Activated CD4-positive, alpha-beta T cell treated with anti-CD3 and anti-CD28 coated beads, Interleukin-2, Interleukin-4, amounts not matched to agents 100 ng/mL and 50 ng/mL, durations not matched to agents 16 hours and 8 hours (primary cell): ENCODE data around the gene CUEDC2.
"Not testable (repeated sequence)": the region's sequence is repeated elsewhere in the genome, so short reads cannot be mapped to it uniquely, and the experiment has no call there.

Source experiments
- DNase-seq: peaks from one replicate; pipeline ENCODE4 v3.0.0-alpha.2; 2020; ENCODE audit warnings: low spot score

CUEDC2 gene

DNA sequence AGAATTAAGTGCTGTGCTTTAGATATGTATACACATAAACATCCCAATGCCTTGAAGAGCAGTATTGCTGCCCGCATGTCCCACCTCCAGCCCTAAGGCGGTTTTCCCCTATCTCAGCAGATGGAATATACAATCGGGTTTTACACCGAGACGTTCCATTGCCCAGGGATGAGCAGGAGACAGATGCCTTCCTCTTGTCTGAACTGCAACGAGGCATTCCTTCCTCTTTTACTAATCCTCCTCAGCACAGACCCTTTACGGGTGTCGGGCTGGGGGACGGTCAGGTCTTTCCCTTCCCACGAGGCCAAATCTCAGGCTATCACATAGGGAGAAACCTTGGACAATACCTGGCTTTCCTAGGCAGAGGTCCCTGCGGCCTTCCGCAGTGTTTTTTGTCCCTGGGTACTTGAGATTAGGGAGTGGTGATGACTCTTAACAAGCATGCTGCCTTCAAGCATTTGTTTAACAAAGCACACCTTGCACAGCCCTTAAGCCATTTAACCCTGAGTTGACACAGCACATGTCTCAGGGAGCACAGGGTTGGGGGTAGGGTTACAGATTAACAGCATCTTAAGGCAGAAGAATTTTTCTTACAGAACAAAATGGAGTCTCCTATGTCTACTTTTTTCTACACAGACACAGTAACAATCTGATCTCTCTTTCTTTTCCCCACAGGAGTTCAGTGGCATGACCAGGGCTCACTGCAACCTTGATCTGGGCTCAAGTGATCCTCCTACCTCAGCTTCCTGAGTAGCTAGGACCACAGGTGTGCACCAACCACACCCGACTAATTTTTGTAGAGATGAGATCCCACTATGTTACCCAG, 22.5 kb upstream of the CUEDC2 start:
- DNase-seq = not testable (repeated sequence)

DNA sequence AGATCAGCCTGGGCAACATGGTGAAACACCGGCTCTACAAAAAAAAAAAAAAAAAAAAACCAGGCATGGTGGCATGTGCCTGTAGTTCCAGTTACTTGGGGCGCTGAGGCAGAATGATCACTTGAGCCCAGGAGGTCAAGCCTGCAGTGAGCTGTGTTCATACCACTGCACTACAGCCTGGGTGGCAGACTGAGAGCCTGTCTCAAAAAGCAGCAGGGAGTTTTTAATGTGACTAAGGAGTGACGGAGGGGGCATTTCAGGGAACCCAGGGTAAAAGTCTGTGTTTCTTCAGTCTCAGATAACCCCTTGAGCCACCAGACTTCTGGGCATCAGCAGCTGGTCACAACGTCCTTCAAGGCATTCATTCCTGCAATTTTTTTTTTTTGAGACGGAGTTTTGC, 21.1 kb upstream of the CUEDC2 start:
- no peak for DNase-seq

DNA sequence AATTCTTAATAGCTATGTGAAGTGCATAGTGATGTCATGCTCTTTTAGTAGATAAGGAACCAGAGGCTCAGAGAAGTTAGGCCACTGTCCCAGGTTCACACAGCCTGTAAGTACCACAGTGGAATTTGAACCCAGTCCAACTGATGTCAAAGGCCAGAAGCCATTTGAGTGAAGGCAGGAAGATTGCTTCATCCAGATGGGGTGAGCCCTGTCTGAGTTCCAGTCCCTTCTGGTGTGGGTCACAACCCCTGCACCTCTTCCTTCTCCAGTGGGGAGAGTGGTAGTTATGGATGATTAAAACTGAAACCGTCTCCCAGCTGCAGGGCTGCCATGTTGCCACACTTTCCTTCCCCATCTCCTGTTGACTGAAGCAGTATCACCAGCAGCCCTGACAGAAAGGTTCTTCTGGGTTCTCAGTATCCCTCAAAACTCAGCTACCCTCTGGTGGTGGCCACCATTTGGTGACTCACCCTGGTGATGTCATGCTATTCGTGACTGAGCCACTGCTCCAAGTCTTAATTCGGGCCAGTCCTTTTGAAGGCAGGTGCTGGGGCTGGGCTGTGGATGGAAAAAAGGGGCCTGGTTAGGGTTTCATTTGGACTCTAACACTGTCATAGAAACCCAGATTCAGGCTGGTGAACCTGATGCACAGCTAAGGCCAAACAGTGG, 20.4 kb upstream of the CUEDC2 start:
- DNase-seq = peak; percentile 83

DNA sequence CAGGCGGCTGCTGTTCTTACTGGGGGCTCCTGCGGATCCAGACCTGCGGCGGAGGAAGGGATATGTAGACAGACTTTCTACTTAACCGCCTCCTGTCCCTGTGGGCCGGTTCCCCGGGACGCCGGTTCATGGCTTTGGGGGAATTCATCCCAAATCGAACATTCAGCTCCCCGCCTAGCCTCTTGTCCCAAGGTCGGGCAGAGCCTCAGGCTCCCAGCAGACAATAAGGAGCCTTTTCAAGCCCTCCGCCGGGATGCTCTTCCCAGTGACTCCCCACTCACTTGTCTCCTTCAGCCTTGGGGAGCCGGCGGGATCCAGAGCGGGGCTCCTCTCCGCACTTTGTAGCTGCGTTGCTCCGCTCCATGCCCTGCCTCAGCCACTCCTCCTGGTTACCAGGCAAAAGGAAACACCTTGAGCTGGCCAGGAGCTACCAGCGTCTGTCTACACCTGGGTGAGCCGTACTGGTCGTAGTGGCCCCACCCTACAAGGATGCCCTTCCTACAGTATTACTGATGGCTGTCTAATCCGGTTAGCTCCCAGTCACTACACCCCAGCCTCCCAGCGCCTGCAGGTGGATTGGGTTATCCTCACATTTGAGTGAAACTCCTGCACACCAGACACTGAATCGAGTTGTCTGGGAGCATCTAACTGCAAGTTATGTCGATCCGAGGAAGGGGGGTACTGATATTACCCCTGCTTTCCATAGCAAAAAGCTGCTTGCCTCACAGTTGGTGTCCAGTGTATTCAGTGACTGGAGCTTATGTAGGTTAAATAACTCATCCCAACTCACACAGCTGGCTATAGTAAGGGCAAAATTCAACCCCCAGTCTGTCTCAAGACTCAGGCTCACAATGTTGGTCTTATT, 19.0 kb upstream of the CUEDC2 start, which contains the start of gene C10orf95:
Gene C10orf95, minus strand, starts transcription at position 439 of the 865 bp plus-strand sequence. CDS start 450 bp downstream, outside the sequence.
- peak; percentile 10 for DNase-seq

DNA sequence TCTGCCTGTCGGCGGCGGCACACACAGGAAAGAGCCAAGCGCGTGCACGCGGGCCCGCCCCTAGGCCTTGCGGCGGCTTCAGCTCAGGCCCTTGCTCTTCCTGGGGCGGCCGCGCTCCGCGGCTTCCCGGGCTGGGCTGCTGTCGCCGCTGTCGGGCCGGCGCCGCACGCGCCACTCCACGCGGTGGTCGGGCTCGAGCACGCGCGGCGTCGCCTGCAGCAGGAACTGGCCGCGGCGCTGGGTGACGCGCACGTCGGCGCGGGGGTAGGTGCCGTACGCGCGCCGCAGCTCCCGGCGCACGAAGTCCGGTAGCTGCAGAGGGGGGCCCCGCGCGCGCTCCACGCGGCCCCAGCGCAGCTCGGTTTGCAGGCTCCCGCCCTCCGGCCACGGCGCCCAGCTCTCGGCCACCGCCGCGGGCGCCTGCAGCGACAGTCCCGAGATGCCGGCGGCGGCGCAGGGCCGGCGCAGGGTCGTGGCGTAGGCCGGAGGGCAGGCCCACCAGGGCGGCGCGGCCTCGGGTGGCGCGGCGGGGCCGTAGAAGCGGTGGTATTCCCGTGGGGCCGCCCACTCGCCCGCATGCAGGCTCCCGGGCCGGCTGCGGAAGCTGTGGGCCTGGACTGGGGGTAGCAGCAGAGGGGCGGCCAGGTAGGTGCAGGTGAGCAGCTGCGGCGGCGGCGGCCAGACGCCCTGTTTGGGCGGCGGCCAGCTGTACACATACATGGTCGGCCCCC, 18.2 kb upstream of the CUEDC2 start:
- peak; percentile 88 for DNase-seq

DNA sequence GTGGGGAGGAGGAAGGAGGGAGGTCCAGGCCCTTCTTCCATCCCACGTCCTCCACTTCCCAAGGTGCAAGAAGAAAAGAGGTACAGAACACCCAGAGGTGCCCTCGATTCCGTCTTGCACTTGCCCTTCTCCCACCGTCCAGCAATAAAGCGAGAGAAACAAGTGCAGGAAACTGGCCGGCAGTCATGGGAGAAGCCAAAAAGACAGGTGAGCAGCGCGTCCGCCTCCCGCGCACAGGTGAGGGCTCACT, 17.7 kb upstream of the CUEDC2 start:
- DNase-seq = no peak

DNA sequence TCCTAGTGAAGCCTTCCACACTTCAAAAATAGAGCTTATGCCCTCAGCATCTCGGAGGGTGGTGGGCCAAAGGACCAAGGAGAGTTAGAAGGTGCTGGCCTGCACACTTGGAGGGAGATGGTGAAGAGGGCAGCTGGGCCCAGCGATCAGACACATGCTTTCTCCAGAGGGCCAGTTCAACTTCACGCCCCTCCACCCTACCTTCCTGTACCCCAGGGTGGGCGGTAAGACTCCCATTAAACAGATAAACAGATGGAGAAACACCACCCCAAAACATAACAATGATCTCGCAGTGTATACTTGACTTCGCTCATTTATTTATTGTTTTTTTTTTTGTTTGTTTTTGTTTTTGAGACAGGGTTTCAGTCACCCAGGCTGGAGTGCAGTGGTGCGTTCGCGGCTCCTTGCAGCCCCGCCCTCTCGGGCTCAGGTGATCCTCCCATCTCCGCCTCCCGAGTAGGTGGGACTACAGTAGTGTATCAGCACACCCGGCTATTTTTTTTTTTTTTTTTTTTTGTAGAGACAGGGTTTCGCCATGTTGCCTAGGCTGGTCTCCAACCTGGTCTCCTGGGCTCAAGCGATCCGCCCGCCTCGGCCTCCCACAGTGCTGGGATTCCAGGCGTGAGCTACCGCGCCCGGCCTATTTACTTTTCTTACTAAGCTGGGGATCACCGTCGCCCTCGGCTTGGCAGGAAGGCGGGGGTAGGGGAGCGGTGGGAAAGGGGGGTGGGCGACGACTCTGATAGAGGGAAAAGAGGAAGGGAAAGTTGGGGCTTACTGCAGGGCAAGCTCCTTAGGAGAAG, 17.1 kb upstream of the CUEDC2 start:
- DNase-seq = peak; percentile 88

DNA sequence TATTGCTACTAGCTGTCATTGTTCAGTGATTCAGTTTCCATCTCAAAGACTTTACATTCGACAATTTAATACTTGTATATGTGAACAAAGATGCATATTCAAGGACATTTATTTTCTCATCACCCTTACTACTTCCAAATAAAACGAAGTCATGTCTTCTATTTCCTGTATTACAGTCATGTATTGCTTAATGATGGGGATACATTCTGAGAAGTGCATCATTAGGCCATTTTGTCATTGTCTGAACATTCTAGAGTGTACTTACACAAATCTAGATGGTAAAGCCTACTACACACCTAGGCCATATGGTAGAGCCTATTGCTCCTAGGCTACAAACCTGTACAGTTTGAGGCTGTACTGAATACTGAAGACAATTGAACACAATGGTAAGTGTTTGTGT, 12.5 kb upstream of the CUEDC2 start:
- DNase-seq = no peak

DNA sequence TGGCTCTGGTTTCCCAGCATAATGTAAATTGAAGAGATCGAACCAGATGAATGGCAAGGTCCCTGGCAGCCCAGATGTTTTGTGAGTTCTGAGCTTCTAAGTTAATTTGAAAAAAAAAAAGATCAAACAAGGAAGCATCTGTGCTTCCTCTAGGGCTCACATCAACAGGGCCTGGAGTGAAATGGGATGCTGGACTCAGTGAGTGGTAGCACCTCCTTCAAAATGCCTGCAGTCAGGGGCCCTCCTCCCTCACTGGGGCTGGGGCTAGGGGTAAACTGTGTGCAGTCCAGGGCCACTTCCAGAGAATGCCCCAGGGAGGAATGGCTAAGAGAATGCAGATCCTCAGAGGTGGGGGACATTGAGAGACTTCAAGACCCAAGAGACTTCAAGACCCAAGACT, 6.0 kb upstream of the CUEDC2 start:
- no peak for DNase-seq

DNA sequence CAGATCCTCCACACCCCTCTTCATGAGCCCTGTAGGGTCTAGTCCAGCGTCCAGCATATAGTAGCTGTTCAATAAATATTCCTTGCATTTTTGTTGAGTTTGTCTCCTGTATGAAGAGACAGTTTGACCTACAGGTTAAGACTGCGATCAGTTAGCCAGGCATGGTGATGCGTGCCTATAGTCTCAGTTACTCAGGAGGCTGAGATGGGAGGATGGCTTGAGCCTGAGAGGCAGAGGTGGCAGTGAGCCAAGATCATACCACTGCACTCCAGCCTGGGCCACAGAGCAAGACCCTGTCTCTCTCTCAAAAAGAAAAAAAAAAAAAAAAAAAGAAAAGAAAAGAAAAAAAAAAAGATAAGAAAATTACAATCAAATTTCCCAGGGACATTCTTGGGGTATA, 5.1 kb upstream of the CUEDC2 start:
- DNase-seq = no peak

DNA sequence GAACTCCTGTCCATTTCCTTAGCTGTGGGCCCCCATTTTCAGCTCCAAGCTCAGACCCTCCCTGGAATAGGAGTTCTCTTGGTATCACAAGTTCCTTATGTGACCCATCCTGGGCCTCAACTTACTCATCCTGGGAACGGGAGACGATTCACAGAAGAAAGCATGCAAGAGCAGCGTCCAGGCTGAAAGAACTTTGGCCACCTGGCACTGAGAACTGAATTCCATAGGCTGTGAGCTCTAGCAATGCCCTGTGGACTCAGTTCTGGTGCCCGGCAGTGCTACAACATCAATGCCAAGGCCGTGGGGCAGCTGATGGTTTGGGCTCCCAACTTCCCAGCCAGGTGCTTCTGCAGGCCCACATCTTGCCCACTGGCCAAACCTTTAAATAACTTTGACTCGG, 3.9 kb upstream of the CUEDC2 start:
- no peak for DNase-seq

DNA sequence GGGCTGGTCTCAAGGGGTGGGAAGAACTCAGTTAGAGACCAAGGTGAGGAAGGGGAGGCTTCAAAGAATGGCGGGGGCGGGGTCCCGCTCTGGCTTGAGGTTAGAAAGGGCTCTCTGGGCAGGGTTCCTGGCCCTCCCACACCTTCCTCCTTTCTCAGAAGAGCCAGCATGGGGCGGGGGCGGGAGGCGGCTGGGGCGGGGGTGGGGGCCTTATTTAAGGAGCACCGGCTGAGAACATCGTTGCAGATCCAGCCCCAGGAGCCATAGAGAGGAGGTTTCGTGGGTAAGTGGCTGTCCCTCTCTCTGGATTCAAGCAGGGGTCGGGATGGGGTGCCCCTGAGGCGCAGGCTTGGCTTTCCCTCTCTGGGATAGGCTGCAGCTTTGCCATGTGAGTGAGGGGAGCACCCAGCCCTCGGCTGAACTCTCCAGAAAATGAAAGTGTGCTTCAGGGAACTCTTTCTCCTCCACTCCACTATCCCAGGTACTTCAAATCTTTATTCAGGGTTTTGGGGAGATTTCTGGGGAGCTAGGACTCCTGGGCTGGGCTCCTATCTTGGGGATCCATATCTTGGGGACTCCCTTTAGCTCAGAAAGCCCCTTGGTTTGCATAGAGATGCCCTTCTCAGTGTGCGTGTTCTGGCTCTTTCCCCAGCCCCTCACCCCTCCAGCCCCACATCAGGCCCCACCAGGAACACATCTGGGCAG, 3.3 kb upstream of the CUEDC2 start:
- DNase-seq = peak; percentile 67

DNA sequence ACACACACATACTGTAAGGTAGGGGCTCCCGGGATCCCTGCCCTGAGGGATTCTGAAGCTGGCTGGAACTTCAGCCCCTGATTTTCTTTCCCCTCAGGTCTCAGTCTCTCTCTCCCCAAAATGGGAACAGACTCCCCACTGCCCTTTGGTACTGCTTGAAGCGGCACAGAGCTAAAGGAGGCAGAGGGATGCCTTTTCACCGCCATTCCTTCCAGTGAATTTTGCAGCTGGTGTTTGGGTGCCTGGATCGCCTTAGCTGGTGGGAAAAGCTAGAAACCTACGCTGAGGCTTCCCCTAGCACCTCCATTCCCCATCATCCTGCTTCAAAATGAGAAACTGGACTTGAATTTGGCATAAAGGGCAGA, 2.7 kb upstream of the CUEDC2 start:
- DNase-seq = no peak

DNA sequence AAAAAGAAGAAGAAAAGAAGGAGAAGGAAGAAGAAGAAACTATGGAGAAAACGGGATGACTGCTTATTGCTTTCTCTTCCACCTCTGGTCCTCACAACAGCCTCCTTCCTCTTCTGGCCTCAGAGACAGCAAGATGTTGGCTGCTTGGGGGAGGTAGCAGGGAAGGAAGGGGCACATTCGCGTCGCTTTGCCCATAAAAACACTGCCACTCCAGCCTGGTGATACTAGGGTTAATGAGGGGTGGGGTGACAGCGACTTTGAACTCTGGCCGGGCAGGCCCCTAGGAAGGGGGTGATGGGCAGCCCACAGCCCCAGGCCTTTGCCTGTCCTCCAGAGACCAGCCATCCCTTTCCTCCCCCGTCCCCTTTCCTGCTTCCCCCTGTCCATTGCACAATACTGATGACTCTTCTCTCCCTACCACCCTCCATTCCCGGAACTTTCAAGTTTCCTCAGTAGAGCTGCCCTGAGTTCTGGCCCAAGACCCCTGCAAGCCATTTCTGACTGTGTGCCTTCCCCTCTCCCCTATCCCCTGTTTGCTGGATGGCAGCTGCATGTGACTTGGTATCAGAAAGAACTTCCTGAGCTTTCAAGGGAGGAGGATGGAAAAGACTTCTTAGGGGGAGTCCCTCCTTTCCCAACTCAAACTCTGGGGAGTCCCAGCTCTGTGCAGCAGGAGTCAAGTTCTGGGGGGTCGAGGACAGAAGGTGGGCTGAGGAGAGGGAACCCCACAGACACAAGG, 2.2 kb upstream of the CUEDC2 start:
- DNase-seq = no peak

DNA sequence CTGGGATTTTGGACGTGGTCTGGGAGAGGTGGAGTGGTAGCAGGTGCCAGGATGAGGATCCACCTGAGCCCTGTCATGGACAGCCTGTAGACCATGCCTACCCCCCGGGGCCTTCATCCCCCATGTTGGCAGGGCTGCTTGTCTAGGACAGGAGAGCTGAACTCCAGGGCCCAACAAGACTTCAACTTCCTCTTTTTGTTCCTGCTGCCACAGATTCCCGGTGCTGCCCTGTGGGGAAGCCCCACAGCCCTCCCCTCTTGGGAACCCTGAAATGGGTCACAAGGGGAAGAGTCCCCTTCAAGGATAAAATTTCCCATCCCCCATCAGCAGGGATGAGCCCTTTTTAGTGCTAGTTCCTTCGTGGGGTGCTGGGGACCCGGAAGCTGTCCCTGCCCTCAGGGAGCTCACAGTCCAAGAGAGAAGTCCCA, 1.3 kb upstream of the CUEDC2 start:
- no peak for DNase-seq

DNA sequence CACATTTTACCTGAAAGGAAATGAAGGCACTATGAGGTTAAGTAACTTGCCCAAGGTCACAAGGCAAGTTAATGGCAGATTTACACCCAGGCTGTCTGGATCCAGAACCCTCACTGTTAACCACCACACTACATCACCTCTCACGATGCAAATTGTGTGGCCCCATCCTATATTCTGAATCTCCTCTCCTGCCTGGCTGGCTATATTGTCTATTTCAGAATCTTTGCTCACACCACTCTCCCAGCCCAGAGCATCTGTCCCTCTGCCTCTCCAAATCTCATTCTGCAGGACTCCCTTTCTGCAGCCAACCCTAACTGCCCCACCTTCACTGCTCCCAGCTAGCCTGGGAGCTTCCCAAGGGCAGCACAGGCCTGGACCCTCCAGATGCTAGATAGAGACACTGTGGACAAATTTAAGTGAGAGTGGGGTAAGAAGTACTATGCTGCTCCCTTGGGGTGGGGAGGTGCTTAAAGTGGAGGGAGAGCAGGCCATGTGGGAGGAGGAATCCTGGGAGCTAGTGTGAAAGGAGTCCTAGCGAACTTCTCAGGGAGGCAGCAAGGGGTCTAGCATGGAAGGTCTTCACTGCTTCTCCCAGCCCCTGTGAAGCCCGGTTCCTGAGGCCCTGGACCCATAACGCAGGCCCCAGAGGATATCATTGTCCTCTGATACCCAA, 786 bp downstream of the CUEDC2 start:
- no peak for DNase-seq

DNA sequence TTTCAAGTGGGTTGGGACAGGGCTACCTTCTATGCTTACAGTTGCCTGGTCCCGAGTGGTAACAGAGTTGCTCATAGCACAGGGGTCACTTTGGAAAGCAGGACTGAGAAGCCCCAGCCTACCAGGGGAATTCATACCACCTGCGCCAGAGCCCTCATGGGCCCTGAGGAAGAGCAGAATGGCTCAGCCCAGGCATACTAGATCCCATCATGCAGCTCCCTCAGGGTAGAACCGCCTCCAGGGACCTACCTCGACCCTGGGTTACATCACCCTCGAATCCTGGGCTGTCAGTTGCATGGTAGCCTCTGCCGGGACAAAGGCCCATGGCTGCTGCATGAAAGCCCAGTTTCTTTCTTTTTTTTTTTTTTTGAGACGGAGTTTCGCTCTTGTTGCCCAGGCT, 2.9 kb downstream of the CUEDC2 start:
- no peak for DNase-seq

DNA sequence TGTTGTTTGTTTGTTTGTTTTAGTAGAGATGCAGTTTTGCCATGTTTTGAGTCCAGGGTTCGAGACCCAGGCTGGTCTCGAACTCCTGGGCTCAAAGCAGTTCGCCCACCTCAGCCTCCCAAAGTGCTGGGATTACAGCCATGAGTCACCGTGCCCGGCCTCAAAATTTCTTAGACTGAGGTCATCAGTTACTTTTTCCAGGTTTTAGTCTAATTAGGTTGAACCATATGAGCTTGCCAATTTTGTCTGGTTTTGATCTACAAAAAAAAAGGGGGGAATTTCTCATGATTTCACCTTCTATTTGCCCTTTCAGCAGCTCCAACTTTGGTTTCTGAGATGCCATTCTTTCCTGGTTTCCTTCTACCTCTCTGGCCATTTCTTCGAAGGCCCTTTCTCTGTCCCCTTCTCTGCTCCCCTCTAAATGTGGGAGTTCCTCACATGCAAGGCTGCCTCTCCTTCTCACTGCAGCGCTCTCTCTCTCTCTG, 5.5 kb downstream of the CUEDC2 start:
- no peak for DNase-seq

DNA sequence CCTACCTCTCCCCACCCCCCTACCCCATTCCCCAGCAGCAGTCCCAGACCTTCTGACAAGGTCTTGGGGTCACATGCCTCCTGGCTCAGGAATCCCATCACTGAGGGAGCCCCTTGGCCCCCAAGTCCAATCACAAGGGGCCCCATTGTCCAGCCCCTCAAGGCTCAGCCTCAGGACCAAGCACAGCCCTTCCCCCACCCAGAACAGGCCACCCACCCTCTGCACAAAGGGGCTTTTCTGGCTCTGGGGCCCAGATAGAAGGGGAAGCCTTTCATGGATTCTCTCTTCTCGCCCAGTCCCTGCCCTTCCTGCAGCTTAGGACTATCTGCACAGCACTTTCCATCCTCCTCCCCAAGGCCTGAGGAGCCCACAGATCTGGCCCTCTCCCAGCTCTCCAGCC, 6.9 kb downstream of the CUEDC2 start:
- no peak for DNase-seq
